ENCODE measurements around the gene WASF2.
A peak's percentile ranks its signal among the peaks of the same experiment; 100 is the strongest.

WASF2 gene

DNA sequence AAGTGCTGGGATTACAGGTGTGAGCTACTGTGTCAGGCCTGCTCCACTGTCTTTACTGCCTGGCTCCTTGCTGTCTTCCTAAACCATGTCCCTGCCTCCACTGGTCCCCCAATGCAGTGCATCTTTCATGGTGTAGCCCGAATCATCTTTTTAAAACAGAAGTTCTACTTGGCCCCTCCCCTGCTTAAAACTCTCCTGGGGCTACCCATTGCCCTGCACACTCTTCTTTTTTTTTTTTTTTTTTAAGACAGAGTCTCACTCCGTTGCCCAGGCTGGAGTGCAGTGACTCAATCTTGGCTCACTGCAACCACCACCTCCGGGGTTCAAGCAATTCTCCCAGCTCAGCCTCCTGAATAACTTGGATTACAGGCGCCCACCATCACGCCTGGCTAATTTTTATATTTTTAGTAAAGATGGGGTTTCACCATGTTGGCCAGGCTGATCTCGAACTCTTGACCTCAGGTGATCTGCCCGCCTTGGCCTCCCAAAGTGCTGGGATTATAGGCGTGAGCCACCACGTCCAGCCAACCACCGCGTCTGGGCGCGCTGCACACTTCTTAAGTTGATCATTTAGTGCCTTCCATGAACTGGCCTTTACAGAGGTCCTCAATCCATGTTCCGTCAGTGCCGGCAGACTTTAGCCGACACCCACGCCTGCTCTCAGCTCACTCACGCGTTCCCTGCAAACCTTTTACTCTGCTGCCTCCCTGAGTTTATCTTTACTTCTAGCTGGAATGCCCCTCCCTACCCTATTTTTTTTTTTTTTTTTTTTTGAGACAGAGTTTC, 117.8 kb downstream of the WASF2 start:
- Histone ChIP-seq H3K27ac (no peak overlapping the region), H3K4me3 (no peak overlapping the region)

- Histone ChIP-seq H3K4me3 (no peak overlapping the region), H3K27ac (peak overlapping the region in 13 of 21 experiments; percentile 3 to 76 (median 55))
Measured at GRCh38 chr1:27368869-27369582, 120.9 kb downstream of the WASF2 start.

- peak overlapping the region; percentile 55 to 83 (median 69) for H3K4me3 ChIP-seq
- peak overlapping the region in 20 of 21 experiments; percentile 90 to 99 (median 96) for H3K27ac ChIP-seq
Measured at GRCh38 chr1:27367160-27367650, 122.8 kb downstream of the WASF2 start.

- peak within 1 kb of the TSS; percentile 66 to 99 (median 96) for H3K27ac ChIP-seq
- H3K4me3 ChIP-seq = peak within 1 kb of the TSS; percentile 55 to 83 (median 69)
Measured at GRCh38 chr1:27366411-27367159, 123.4 kb downstream of the WASF2 start, which contains the start of gene MAP3K6. Gene MAP3K6 (minus strand): TSS chr1:27366961. CDS start chr1:27366597, 364 bp downstream.

DNA sequence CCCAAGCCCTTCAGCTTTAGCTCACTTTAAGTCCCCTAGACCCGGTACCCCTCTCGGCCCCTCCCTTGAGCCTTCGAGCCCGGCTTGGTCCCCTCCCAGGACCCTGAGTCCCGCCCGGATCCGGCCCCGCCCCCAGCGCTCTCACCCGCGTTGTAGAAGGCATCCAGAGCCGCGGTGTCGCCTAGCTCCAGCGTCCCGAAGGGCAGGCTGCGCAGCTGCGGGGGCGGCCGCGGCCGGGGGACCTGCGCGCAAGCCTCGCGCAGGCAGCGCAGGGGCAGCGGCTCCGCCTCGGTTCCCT, 123.9 kb downstream of the WASF2 start:
- H3K27ac ChIP-seq = peak overlapping the region; percentile 66 to 99 (median 96)
- peak overlapping the region; percentile 55 to 83 (median 69) for H3K4me3 ChIP-seq

GRCh38 chr1:27365372-27366112, 124.4 kb downstream of the WASF2 start:
- H3K4me3 ChIP-seq = peak overlapping the region; percentile 55 to 83 (median 69)
- H3K27ac ChIP-seq = peak overlapping the region; percentile 66 to 99 (median 96)

- peak overlapping the region in 19 of 21 experiments; percentile 57 to 99 (median 96) for H3K27ac ChIP-seq
- H3K4me3 ChIP-seq = peak overlapping the region; percentile 55 to 83 (median 69)
Measured at GRCh38 chr1:27364696-27365371, 125.1 kb downstream of the WASF2 start.

- peak overlapping the region in 1 of 7 experiments; percentile 75 for H3K4me3 ChIP-seq
- H3K27ac ChIP-seq = peak overlapping the region in 8 of 21 experiments; percentile 57 to 99 (median 96)
Measured at GRCh38 chr1:27363766-27364695, 125.9 kb downstream of the WASF2 start.

GRCh38 chr1:27361553-27361952, 128.4 kb downstream of the WASF2 start:
- no peak overlapping the region for H3K27ac ChIP-seq
- H3K4me3 ChIP-seq = no peak overlapping the region

DNA sequence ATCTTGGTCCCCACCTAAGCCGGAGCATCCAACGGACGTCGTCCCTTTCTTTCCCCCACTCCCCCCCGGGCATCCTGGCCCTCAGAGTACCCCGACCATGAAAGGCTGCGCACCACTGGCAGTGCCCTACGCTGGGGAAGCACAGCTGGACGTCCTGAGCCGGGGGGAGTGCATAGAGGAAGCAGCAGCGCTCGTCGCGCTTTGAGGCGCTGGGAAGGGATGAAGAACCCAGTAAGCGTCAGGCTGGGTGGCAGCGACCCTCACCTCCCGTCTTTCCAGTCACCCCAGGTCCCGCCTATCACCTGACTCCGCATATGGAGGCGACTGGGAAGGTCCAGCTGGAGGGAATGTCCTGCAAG, 128.9 kb downstream of the WASF2 start:
- H3K27ac ChIP-seq = peak overlapping the region in 1 of 21 experiments; percentile 45
- H3K4me3 ChIP-seq = peak overlapping the region in 1 of 7 experiments; percentile 14

GRCh38 chr1:27360159-27361043, 129.6 kb downstream of the WASF2 start:
- H3K4me3 ChIP-seq = peak overlapping the region; percentile 10 to 39 (median 15)
- H3K27ac ChIP-seq = peak overlapping the region in 3 of 21 experiments; percentile 31 to 45 (median 40)

GRCh38 chr1:27359822-27360158, 130.2 kb downstream of the WASF2 start:
- Histone ChIP-seq H3K27ac (peak overlapping the region in 1 of 21 experiments; percentile 31), H3K4me3 (peak overlapping the region in 1 of 7 experiments; percentile 11)

DNA sequence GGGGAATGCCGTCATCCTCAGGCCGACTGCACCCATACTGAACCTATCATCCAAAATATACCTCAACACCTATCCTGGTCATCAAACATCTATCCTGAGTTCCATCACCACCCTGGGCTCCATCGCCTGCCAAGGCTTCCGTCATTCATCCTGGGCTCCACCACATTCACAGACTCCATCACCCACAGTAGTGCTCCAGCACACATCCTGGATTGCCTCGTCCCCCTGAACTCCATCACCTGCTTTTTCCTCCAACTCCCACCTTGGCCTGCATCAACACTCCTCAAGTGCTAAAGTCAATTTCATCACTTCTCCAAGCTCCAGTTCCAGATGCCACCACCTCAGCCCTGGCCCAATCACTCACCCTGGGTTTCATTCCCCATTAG, 131.0 kb downstream of the WASF2 start:
- no peak overlapping the region for H3K27ac ChIP-seq
- H3K4me3 ChIP-seq = no peak overlapping the region

GRCh38 chr1:27358038-27358927, 131.7 kb downstream of the WASF2 start:
- H3K4me3 ChIP-seq = no peak overlapping the region
- H3K27ac ChIP-seq = no peak overlapping the region

DNA sequence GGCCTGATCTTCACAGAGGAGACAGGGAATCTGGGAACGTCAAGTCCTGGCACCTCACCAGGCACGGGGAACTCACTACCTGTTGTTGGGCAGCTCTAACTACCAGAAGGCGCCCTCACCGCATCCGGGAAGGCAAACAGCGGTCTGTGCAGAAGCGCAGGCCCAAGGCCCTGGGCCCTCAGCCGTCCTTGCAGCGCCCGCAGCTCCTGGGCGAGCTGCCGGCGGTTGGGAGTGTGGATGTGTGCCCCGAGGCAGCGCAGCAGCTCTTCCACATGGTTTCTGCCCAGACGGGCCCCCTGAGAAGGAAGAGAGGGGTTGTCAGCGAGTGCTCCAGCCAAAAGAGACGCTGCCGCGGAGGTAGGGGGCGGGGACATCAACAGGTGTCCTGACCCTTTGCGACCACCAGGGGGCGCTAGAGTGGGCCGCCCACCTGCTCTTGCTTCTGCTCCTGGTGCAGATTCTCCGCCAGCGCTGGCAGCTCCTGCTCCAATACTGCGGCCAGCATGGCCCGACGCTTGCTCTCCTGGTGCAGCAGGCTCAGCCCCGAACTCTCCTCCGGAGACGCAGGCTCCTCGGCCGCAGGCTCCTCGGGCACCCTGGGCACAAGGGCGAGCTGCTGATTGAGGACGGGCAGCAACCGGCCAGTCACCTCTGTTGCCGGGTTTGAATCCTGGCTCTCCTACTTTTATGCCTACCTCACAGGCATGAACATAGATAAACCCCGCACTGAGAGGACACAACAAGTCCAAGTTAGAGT, 132.5 kb downstream of the WASF2 start:
- Histone ChIP-seq H3K4me3 (peak overlapping the region in 5 of 7 experiments; percentile 5 to 30 (median 15)), H3K27ac (peak overlapping the region in 14 of 21 experiments; percentile 1 to 78 (median 54))

Measured in skin epidermis (tissue), 12 donors.